Stimulated activated naive CD8-positive, alpha-beta T cell treated with anti-CD3 and anti-CD28 coated beads, Interleukin-15, Interleukin-2, amounts not matched to agents 100 U/mL and 50 U/mL, for 24 hours (primary cell): ENCODE results near the gene IGDCC3.

Experiments used
- ATAC-seq: fragments of 150-1000 bp; cut with Tn5 transposase; one replicate; pipeline ENCODE4 v1.10.0; 2021
- DNase-seq: peaks from one replicate; pipeline ENCODE4 v3.0.0; 2021

IGDCC3 gene

GRCh38 chr15:65339920-65340319 is 37.9 kb downstream of the IGDCC3 start:
- ATAC-seq = no peak

GRCh38 chr15:65339416-65339815 is 38.4 kb downstream of the IGDCC3 start:
- ATAC-seq = no peak
- no peak for DNase-seq

More at GRCh38 chr15:65339920-65340319, 37.9 kb downstream of the IGDCC3 start:
- no peak for DNase-seq

- ATAC-seq (no peak), DNase-seq (no peak)
Observed at GRCh38 chr15:65338823-65339222, 39.0 kb downstream of the IGDCC3 start.

GRCh38 chr15:65338366-65338765 is 39.4 kb downstream of the IGDCC3 start:
- ATAC-seq = no peak
- DNase-seq = no peak

- DNase-seq = no peak
- no peak for ATAC-seq
Observed at GRCh38 chr15:65337436-65338070, 40.2 kb downstream of the IGDCC3 start.

GRCh38 chr15:65336493-65337435 is 41.0 kb downstream of the IGDCC3 start:
- ATAC-seq = no peak
- no peak for DNase-seq

- DNase-seq (no peak), ATAC-seq (no peak)
Observed at GRCh38 chr15:65335278-65336055, 42.3 kb downstream of the IGDCC3 start.

- ATAC-seq (no peak), DNase-seq (no peak)
Observed at GRCh38 chr15:65334586-65335231, 43.1 kb downstream of the IGDCC3 start.

GRCh38 chr15:65333856-65334255 is 43.9 kb downstream of the IGDCC3 start:
- ATAC-seq = no peak
- no peak for DNase-seq

GRCh38 chr15:65333148-65333820 is 44.5 kb downstream of the IGDCC3 start:
- ATAC-seq (peak; percentile 7), DNase-seq (no peak)

GRCh38 chr15:65332391-65333147 is 45.2 kb downstream of the IGDCC3 start:
- ATAC-seq = no peak
- DNase-seq = no peak

- no peak for DNase-seq
- no peak for ATAC-seq
Observed at GRCh38 chr15:65331811-65332210, 46.0 kb downstream of the IGDCC3 start.

GRCh38 chr15:65330934-65331645 is 46.7 kb downstream of the IGDCC3 start:
- no peak for DNase-seq
- no peak for ATAC-seq

- DNase-seq (no peak), ATAC-seq (no peak)
Observed at GRCh38 chr15:65329984-65330735, 47.6 kb downstream of the IGDCC3 start.

- DNase-seq = no peak
- ATAC-seq = no peak
Observed at GRCh38 chr15:65329288-65329983, 48.4 kb downstream of the IGDCC3 start.

GRCh38 chr15:65328506-65329287 is 49.1 kb downstream of the IGDCC3 start:
- ATAC-seq = peak; percentile 15
- DNase-seq = no peak

GRCh38 chr15:65327651-65328393 is 50.0 kb downstream of the IGDCC3 start:
- DNase-seq = no peak
- ATAC-seq = no peak
